GM20000 (cell line): ENCODE data around the gene TSHZ2.

Source experiments
- DNase-seq: peaks from one replicate; pipeline ENCODE4 v3.0.0; 2012; ENCODE audit warnings: low spot score
- TF ChIP-seq, protein P1 (sequence below): IDR thresholded peaks from 2 replicates; pipeline ENCODE4 v1.5.1; 2012; ENCODE audit warnings: mild to moderate bottlenecking, control low read depth; ENCODE audit errors: extremely low read depth, missing control alignments

TSHZ2 gene

DNA sequence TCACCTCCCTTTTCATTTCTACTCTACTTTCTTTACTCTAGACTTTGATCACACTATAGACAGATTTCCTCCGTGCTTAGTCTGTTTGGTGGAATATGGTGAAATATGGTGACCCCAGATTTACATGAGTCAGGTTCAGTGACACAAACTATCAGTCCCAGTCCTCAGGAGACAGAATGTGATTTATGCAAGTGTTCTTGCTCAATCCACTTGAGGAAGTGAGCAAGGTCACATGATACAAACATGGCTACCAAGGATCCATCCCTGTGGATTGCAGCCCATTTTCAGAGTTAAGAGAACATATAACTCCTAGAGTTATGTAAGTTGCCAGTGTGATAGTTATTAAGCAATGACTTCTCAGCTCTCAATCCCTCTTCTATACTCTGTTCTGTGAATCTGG, 23.7 kb upstream of the TSHZ2 start:
- DNase-seq: no peak
- TF ChIP-seq, protein P1, sequence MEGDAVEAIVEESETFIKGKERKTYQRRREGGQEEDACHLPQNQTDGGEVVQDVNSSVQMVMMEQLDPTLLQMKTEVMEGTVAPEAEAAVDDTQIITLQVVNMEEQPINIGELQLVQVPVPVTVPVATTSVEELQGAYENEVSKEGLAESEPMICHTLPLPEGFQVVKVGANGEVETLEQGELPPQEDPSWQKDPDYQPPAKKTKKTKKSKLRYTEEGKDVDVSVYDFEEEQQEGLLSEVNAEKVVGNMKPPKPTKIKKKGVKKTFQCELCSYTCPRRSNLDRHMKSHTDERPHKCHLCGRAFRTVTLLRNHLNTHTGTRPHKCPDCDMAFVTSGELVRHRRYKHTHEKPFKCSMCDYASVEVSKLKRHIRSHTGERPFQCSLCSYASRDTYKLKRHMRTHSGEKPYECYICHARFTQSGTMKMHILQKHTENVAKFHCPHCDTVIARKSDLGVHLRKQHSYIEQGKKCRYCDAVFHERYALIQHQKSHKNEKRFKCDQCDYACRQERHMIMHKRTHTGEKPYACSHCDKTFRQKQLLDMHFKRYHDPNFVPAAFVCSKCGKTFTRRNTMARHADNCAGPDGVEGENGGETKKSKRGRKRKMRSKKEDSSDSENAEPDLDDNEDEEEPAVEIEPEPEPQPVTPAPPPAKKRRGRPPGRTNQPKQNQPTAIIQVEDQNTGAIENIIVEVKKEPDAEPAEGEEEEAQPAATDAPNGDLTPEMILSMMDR: no peak

DNA sequence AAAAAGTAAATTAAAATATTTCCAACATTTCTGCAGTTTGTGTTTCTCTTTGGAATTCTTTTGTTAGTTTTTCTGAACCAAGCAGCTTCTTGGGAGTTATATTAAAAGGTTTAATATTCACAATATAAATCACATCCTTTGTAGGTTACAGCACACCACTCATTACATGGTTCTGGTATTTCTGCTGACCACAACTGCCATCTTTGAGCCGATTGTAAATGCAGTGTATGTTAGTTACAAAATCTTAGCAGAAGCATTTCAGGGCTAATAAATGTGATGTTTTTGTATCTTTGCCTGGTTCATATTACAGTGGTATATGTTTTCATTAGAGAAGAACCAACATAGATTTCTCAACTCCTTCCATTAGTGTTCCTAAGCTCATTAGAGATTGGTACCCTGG, 19.1 kb upstream of the TSHZ2 start:
- TF ChIP-seq, protein P1: no peak
- no peak for DNase-seq

DNA sequence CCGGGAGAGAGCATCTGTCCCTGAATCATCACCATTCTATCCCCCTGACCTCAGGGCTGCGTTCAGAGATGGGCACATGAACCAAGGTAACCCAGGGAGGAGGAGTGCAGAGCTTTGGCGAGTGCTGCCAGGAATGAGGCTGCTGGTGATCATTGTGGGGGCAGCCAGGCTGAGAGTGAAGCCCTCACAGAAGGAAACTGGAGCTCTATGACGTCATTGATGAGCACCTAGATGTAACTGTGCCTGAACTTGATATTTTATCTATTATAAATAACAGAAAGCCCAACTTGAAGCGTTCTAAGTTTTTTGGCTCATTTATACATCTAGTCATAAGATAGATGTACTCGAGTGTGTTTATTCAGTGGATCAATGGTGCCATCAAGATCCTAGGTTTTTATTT, 17.3 kb upstream of the TSHZ2 start:
- DNase-seq: no peak
- TF ChIP-seq, protein P1: no peak

DNA sequence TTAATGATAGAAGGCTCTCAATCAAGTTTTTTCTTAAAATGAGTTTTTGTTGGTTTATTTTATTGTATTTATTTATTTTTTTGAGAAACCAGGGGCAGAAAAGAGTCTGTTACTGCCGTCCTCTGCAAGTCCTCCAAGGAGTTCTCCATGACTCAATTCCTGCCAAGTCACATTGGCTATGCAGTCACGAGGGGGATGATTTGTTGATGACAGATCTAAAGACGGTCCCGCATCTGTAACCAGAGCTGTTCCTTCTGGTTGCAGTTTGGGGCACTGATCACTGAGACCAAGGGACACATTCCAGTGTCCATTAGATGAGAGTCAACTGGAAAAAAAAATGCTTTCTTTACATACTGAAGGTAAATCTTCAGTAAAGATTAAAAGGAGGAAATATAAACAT, 13.9 kb upstream of the TSHZ2 start:
- DNase-seq: no peak
- TF ChIP-seq, protein P1: no peak

DNA sequence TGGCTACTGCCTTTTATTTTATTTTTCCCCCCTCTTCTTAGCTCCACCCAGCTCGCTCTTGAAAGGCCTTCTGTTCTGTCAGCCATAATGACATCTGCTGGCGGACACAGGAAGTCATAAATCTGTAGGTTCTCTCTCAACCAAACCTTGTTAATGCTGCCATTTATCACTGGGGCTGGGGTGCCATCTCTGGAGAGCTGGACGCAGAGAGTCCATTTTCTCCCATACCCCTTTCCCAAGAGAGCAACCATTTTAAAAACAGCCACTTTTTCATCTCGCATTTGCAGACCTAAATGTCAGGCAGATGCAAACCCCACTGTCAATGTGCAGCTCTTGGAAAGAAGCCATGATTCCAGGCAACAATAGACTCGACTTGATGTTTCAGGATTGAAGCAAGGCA, 13.0 kb upstream of the TSHZ2 start:
- no peak for DNase-seq
- TF ChIP-seq, protein P1: no peak

DNA sequence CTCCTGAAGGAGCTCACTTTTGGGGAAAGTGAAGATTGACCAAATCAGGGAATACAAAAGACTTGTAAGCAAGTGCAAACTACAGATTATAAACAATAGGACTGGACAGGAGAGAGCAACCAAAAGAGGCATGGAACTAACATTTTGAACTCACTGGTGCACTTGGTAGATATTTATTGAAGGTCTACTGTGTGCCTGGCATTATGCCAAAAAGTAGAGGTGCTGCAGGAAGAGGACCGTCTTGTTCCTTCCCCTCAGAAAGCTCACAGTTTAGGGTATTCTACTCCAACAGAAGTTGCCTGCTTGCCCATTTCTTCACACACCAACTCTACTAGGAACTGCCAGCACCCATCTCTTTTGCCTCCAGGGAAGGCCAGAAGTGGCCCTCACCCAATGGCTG, 10.0 kb upstream of the TSHZ2 start:
- DNase-seq: no peak
- TF ChIP-seq, protein P1: no peak

DNA sequence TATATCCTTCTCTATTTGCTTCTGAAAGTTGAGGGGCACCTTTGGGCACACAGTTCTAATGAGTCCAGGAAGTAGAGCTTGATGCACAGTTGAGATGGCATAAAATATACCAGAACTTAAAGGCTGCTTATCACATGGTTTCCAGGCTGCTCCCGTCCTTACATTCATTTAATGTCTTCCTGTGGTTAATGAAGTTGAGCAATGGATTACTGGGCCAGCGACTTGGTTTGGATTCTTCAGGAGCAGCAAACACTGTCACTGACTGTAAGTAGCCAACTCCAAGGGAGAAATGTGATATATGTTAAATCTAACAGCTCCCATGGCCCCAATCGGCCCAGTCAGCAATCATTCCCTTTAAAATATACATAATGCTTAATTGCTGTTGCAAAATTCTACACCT, 9.0 kb upstream of the TSHZ2 start:
- TF ChIP-seq, protein P1: no peak
- no peak for DNase-seq
